ENCODE data around the gene SH3GL3.
A peak's percentile ranks its signal among the peaks of the same experiment; 100 is the strongest.

Gene SH3GL3

GRCh38 chr15:83446904-83447709 is at the start of gene SH3GL3:
Gene SH3GL3 (plus strand): TSS chr15:83447341. CDS start chr15:83447534, 193 bp downstream.
- peak; percentile 84 for DNase-seq (ENCODE audit: low spot score)

DNA sequence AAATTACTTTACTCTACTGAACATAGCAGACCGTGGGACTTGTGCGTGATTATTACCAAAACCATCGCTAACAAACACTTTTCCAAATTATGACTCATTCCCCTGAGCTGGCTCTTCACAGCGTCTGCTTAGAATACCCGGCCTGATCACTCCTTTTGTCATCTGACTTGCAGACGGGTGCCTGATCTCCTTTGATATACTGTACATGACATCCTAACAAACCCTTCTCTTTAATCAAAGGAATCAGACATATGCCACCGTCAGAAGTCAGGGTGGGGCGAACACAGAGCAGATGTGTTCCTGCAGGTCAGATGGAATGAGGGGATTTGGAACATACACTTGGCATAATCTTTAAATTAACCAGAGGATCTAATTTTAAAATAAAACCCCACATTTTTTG is 48.5 kb upstream of the SH3GL3 start:
- peak; percentile 84 for DNase-seq (ENCODE audit: low spot score)

DNA sequence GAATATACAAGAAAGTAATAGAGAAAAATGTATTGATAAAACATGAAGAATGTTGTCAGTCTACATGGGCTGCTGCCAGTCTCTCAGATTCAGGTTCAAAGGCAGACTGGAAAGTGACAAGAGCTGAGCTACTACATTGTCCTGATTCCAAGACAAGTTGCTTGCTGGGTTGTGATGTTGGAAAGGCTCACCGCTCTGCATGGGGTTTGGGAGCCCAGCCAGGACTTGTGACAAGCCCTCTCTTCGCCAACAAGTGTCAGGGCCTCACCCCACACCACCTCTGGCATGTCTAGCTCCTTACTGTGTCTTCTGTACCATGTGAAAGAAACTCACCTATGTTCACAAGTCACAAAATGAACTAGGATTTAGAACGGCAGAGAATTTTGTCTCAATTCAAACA is 43.0 kb upstream of the SH3GL3 start:
- DNase-seq (ENCODE audit: low spot score) = no peak

DNA sequence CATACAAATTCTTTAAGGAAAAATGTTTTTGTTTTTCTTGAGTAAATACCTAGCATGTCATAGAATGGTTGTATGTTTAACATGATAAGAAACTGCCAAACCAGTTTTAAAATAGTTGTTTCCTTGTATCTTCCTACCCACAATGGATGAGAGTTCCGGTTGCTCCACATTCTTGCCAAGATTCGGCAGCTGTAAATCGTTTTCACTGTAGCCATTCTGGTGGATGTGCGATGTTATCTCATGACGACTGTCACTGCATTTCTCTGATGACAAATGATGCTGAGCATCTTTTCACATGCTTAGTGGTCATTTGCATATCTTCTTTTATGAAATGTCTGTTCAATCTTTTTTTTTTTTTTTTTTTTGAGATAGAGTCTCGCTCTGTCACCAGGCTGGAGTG is 36.6 kb upstream of the SH3GL3 start:
- DNase-seq (ENCODE audit: low spot score) = no peak

DNA sequence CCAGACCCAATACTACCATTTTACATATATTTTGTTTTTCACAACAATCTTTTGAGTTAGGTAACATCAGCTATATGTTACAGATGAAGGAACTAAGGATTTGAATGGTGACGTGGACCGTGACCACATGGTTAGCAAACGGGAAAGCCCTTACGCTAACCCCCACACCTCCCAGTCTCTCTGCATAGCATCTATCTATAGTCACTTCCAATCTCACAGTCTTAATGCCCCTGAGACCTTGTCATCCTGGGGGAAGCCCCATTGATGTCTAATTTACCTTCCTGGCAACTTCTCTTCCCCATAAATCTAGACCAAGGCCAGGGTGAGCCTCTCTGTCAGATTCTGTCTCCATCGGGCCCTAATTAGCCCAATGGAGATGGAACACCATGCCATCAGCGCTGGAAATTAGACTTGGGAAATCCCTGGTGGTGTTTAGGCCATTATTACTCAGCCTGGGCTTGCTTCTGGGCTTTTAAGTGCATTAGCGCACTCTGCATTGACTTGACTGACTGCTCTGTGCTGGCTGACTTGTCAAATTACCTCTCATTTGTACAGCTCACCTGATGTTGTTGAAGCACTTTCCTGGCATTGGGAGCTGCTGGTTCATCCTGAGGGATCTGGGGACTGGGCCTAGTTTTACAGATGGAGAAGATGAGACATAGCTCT is 34.0 kb upstream of the SH3GL3 start:
- DNase-seq (ENCODE audit: low spot score) = no peak

DNA sequence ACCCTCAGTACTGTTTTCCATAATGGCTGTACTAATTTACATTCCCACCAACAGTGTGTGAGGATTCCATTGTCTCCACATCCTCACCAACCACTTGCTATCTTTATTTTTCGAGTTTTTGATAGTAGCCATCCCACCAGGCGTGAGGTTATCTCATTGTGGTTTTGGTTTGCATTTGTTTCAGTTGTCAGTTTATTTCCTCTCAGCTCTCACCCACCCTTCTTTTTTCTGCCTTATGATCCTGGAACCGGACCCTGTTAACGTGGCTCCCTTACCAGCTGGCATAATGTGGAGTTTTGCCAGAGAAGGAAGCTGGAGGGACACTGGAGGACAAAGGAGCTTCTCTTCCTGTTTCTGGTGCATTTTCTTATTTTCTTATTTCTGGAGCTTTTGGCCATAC is 25.1 kb upstream of the SH3GL3 start:
- no peak for DNase-seq (ENCODE audit: low spot score)

GRCh38 chr15:83422541-83422940 is 24.6 kb upstream of the SH3GL3 start:
- no peak for DNase-seq (ENCODE audit: low spot score)

DNA sequence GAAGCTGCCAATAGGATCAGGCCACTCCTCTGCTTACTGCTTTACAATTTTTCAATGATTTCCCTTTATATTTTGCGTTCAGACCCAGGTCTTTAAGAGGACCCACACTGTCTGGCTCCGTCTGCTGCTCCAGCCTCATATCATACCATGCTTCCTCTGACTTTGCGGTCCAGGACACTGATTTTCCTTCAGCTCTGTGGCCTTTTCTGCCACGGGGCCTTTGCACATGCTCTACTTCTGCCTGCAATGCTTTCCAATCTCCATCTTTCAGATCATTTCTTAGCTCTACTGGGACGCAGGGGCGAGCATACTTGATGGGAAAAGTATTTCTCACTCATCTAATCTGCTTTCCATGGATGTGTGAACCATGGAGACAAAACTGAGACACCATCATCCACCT is 23.0 kb upstream of the SH3GL3 start:
- no peak for DNase-seq (ENCODE audit: low spot score)

DNA sequence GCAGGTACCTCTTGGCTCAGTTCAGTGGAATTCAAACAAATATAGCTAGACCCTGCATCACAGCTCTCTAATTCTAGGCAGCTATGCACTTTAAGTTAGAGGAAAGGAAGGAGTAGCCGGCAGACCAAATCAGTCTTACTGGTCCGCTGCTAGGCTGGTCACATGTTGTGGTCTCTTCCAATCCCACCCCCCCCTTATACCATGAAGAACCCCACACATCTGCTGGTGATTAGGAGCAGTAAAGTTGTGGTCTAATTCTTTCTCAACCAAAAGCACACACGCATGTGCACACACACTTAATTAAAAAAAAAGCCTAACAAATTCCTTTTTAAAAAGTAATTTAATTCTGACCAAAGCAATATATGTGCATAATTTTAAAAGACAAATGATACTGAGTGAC is 16.7 kb upstream of the SH3GL3 start:
- peak; percentile 37 for DNase-seq (ENCODE audit: low spot score)

DNA sequence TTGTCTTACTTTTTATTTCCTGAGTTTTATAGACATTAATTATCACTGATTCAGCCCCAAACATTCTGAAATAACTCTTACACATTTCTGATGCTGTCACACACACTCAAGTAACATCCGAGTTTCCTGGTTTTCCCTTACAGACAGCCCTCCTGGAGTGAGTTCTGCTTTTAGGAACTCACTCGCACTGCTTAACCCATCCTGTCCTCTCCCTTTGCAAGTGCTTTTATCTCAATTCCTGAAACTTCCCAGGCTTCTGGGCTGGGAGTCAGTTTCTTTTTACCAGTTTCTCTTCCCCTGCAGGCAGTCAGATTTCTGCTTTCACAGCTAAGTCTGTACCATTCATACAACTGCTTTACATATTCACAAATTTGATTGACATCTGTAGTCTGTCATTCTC is 15.6 kb upstream of the SH3GL3 start:
- no peak for DNase-seq (ENCODE audit: low spot score)

DNA sequence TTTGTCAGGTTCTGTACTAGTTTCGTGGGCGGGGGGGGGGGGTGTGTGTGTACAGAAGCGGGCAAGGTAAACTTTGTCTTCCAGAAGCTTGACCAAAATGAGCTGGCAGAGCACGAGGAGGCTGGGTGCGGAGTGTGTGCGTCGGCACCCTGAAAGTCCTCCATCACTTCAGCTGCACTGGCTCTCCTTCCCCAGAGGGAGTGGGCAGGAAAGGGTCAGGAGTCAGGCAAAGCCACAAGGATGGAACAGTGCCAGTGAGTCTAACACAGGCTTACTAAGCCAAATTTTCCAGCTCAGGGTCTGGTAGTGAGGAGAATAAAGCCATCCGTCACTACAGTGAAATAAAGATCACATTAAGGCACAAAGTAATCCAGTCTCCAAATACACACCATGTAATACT is 11.9 kb upstream of the SH3GL3 start:
- DNase-seq (ENCODE audit: low spot score) = no peak

- no peak for DNase-seq (ENCODE audit: low spot score)
Observed at GRCh38 chr15:83435782-83436181, 11.4 kb upstream of the SH3GL3 start.

DNA sequence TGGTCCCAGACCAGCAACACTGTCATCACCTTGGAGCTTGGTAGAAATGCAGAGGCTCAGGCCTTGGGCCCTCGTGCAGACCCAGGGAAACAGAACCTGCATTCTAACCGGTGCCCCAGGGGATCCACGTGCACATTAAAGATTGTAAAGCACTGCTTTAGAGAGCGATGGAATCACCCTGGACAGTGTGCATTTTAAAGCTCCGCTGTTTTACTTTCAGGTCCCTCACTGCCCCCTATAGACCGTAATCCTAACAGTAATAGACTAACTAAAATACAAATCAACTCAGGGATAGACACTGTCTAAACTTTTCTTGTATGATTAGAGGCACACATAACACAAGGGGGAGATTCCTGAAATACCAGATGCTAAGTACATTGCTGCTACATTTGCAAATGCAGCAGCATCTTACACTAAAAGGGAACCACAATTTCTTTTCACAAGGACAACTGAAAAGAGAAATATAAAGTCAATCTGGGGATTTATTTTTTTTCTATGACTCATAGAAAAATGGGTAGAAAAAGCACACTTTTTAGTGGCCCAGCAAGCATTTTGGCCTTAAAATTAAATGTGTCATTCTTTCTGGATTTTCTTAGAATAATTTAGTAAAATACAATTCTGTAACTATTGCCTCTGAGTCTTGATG is 10.5 kb upstream of the SH3GL3 start:
- peak; percentile 67 for DNase-seq (ENCODE audit: low spot score)

GRCh38 chr15:83443076-83443847 is 3.9 kb upstream of the SH3GL3 start:
- no peak for DNase-seq (ENCODE audit: low spot score)

- DNase-seq (ENCODE audit: low spot score) = no peak
Observed at GRCh38 chr15:83444936-83445335, 2.2 kb upstream of the SH3GL3 start.

GRCh38 chr15:83445643-83446042 is 1.5 kb upstream of the SH3GL3 start:
- DNase-seq (ENCODE audit: low spot score) = no peak

DNA sequence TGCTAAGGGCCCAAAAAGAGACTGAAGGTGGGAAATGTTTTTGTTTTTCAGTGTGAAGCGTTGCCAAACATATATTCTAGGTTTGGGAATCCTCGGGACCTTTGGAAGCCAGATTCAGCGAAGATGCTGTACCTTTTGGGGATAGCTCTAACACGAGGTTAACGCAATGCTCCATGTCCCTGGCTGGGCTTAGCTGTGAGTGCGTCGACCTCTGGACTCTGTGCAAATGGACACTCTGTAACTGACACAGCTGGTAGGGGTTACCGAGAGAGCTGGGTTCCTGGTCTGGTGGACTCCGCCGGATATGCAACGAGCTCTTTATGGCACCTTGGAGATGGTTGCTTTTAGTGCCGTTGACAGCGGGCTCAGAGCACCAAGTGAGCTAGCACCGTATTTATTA is 724 bp upstream of the SH3GL3 start:
- no peak for DNase-seq (ENCODE audit: low spot score)

DNA sequence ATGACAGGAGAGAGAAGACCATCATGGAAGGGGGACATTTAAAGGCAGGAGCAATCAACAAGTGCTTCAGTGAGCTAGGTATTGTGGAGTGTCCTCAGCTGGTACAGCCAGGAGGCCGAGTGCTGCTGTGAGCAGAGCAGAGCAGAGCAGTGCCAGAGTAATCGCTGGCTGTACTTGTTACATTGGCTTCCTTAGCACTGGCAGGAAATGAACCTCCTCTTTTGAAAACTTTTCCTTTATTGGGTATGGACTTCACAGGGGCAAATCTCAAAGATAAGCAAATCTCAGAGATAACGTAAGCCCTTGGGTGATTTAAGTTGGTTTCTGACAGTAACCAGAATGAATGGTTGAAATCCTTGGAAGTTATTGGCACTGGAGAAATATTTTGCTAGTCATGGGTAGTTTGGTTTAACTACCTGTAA is 2.1 kb downstream of the SH3GL3 start:
- DNase-seq (ENCODE audit: low spot score) = no peak

GRCh38 chr15:83449937-83450506 is 2.9 kb downstream of the SH3GL3 start:
- DNase-seq (ENCODE audit: low spot score) = peak; percentile 50

GRCh38 chr15:83457149-83457548 is 10.0 kb downstream of the SH3GL3 start:
- no peak for DNase-seq (ENCODE audit: low spot score)

DNA sequence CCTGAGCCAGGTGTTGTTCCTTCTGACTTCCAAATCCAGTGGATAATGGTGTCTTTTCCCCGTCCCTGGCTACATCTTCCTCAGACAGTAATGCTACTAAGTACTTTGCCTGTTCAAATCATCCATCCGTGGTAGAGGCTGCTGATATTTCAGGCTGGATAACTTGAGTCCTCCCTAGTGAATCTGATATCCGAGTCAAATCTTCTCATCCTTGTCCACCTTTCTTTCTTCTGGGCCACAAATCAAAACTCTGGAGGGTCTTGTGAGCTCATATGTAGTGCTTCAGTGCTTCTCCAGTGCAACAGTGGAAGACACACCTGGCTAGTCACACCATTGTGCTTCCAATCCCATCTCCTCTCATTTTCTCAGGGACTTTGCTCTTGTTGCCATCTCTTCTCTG is 11.2 kb downstream of the SH3GL3 start:
- no peak for DNase-seq (ENCODE audit: low spot score)

DNA sequence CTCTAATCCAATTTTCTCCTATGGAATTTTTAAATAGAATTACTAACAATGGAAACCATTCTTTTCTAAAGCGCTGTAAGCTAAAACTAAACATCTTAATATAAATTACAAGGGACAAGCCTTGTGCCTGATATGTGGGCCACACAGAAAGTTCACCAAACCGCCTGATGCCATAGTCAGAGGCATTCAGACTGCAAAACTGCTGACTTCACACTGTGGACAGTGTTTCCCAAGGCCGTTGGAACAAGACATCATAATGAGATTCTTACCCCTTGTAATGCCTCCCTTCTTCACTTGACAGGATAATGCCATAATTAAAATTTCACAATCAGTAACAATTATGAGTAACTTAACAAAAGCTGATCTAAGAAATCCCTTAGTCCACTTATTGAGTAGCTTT is 14.9 kb downstream of the SH3GL3 start:
- no peak for DNase-seq (ENCODE audit: low spot score)
